ENCODE data around the gene LRCH4. TPM values are rescaled to one million over a fixed set of nuclear protein-coding genes. Genes with fewer than 3 reads are reported as not detected.

Gene LRCH4
- total and polyA plus RNA-seq, 4 donors: 38.1 to 109 (median 92.2) TPM

GRCh38 chr7:100546926-100547800, 38.8 kb downstream of the LRCH4 start:
- Histone ChIP-seq H3K36me3 (ENCODE audit: control insufficient read depth in 4 of 4, insufficient read depth in 4 of 4, low read length in 4 of 4) (peaks cover 0 to 6% (median 4%) of the 10 kb centered on the region in 4 donors), H3K27me3 (ENCODE audit: control insufficient read depth in 3 of 3, insufficient read depth in 3 of 3, low read length in 2 of 3) (no peaks in the 10 kb centered on the region), H3K27ac (ENCODE audit: low read depth in 1 of 2, low read length in 1 of 2) (peak overlapping the region; percentile 92 to 95), H3K4me3 (no peak overlapping the region), H3K4me1 (ENCODE audit: control insufficient read depth in 5 of 5, insufficient read depth in 5 of 5, low read length in 5 of 5) (peaks cover 0 to 39% (median 24%) of the 10 kb centered on the region in 5 donors), H3K9me3 (ENCODE audit: control insufficient read depth in 4 of 4, insufficient read depth in 3 of 4, low read length in 3 of 4) (no peaks in the 10 kb centered on the region), H3K9ac (ENCODE audit: insufficient read depth in 1 of 2, low read length in 2 of 2) (peak overlapping the region in 1 of 2 donors; percentile 1)
- no peak for TF ChIP-seq CTCF (IDR thresholded peaks at IDR 0.05; ENCODE audit: control extremely low read depth, extremely low read depth)
- no peak for DNase-seq
- 61 to 79% methylated on average over 9 of the region's 9 CpGs for WGBS, 2 donors
- ATAC-seq (ENCODE audit: insufficient read depth, low FRiP score): no peak

- 49 to 66% methylated on average over 10 of the region's 10 CpGs for WGBS, 2 donors
- H3K27me3 ChIP-seq (ENCODE audit: control insufficient read depth in 3 of 3, insufficient read depth in 3 of 3, low read length in 2 of 3): no peaks in the 10 kb centered on the region
- H3K9ac ChIP-seq (ENCODE audit: insufficient read depth in 1 of 2, low read length in 2 of 2): peak overlapping the region in 1 of 2 donors; percentile 1
- H3K36me3 ChIP-seq (ENCODE audit: control insufficient read depth in 4 of 4, insufficient read depth in 4 of 4, low read length in 4 of 4): peaks cover 0 to 6% (median 3%) of the 10 kb centered on the region in 4 donors
- no peak for TF ChIP-seq CTCF (IDR thresholded peaks at IDR 0.05; ENCODE audit: control extremely low read depth, extremely low read depth)
- ATAC-seq (ENCODE audit: insufficient read depth, low FRiP score) (peak; percentile 55), DNase-seq (peak in 2 of 3 donors; percentile 51 to 68)
- H3K4me1 ChIP-seq (ENCODE audit: control insufficient read depth in 5 of 5, insufficient read depth in 5 of 5, low read length in 5 of 5): peaks cover 0 to 39% (median 24%) of the 10 kb centered on the region in 5 donors
- no peaks in the 10 kb centered on the region for H3K9me3 ChIP-seq (ENCODE audit: control insufficient read depth in 4 of 4, insufficient read depth in 3 of 4, low read length in 3 of 4)
- H3K4me3 ChIP-seq: no peak overlapping the region
- H3K27ac ChIP-seq (ENCODE audit: low read depth in 1 of 2, low read length in 1 of 2): peak overlapping the region; percentile 92 to 95
These were observed 39.6 kb downstream of the LRCH4 start for GRCh38 chr7:100546129-100546925.

- H3K4me3 ChIP-seq: no peak overlapping the region
- peak overlapping the region; percentile 92 to 95 for H3K27ac ChIP-seq (ENCODE audit: low read depth in 1 of 2, low read length in 1 of 2)
- H3K9ac ChIP-seq (ENCODE audit: insufficient read depth in 1 of 2, low read length in 2 of 2): peak overlapping the region in 1 of 2 donors; percentile 15
These were observed 40.4 kb downstream of the LRCH4 start for GRCh38 chr7:100545360-100546128.

More at GRCh38 chr7:100545360-100546128, 40.4 kb downstream of the LRCH4 start:
- Histone ChIP-seq H3K36me3 (ENCODE audit: control insufficient read depth in 4 of 4, insufficient read depth in 4 of 4, low read length in 4 of 4) (peaks cover 0 to 6% (median 2%) of the 10 kb centered on the region in 4 donors), H3K27me3 (ENCODE audit: control insufficient read depth in 3 of 3, insufficient read depth in 3 of 3, low read length in 2 of 3) (no peaks in the 10 kb centered on the region), H3K9me3 (ENCODE audit: control insufficient read depth in 4 of 4, insufficient read depth in 3 of 4, low read length in 3 of 4) (no peaks in the 10 kb centered on the region), H3K4me1 (ENCODE audit: control insufficient read depth in 5 of 5, insufficient read depth in 5 of 5, low read length in 5 of 5) (peaks cover 0 to 39% (median 24%) of the 10 kb centered on the region in 5 donors)
- no peak for TF ChIP-seq CTCF (IDR thresholded peaks at IDR 0.05; ENCODE audit: control extremely low read depth, extremely low read depth)
- 31 to 61% methylated on average over 3 of the region's 3 CpGs for WGBS, 2 donors
- DNase-seq (peak; percentile 21 to 61 (median 51)), ATAC-seq (ENCODE audit: insufficient read depth, low FRiP score) (peak; percentile 75)
